ENCODE results near the gene ARL8A.
"Not testable (repeated sequence)": the region's sequence is repeated elsewhere in the genome, so short reads cannot be mapped to it uniquely, and the experiment has no call there.

Gene ARL8A

GRCh38 chr1:202158810-202159533 lies 14.4 kb upstream of the ARL8A start:
- DNase-seq (ENCODE audit: low read depth, low spot score): no peak

- no peak for DNase-seq (ENCODE audit: low read depth, low spot score)
Observed at GRCh38 chr1:202157945-202158344, 13.4 kb upstream of the ARL8A start.

GRCh38 chr1:202156590-202156989 lies 12.1 kb upstream of the ARL8A start:
- DNase-seq (ENCODE audit: low read depth, low spot score): no peak

- DNase-seq (ENCODE audit: low read depth, low spot score): no peak
Observed at GRCh38 chr1:202155478-202156021, 11.0 kb upstream of the ARL8A start.

- DNase-seq (ENCODE audit: low read depth, low spot score): peak; percentile 79
Observed at GRCh38 chr1:202154766-202155477, 10.4 kb upstream of the ARL8A start.

GRCh38 chr1:202154148-202154765 lies 9.7 kb upstream of the ARL8A start:
- no peak for DNase-seq (ENCODE audit: low read depth, low spot score)

GRCh38 chr1:202153284-202153683 lies 8.7 kb upstream of the ARL8A start:
- DNase-seq (ENCODE audit: low read depth, low spot score): no peak

GRCh38 chr1:202152399-202152798 lies 7.9 kb upstream of the ARL8A start:
- DNase-seq (ENCODE audit: low read depth, low spot score): no peak

- no peak for DNase-seq (ENCODE audit: low read depth, low spot score)
Observed at GRCh38 chr1:202151045-202151444, 6.5 kb upstream of the ARL8A start.

- DNase-seq (ENCODE audit: low read depth, low spot score): no peak
Observed at GRCh38 chr1:202150602-202151001, 6.1 kb upstream of the ARL8A start.

- DNase-seq (ENCODE audit: low read depth, low spot score): no peak
Observed at GRCh38 chr1:202150187-202150586, 5.7 kb upstream of the ARL8A start.

GRCh38 chr1:202149566-202149965 lies 5.0 kb upstream of the ARL8A start:
- no peak for DNase-seq (ENCODE audit: low read depth, low spot score)

GRCh38 chr1:202148391-202148790 lies 3.9 kb upstream of the ARL8A start:
- no peak for DNase-seq (ENCODE audit: low read depth, low spot score)

GRCh38 chr1:202146993-202147392 lies 2.5 kb upstream of the ARL8A start:
- DNase-seq (ENCODE audit: low read depth, low spot score): no peak

- DNase-seq (ENCODE audit: low read depth, low spot score): no peak
Observed at GRCh38 chr1:202146279-202146678, 1.7 kb upstream of the ARL8A start.

- not testable (repeated sequence) for DNase-seq (ENCODE audit: low read depth, low spot score)
Observed at GRCh38 chr1:202145744-202146140, 1.2 kb upstream of the ARL8A start.

GRCh38 chr1:202145068-202145743 lies 669 bp upstream of the ARL8A start:
- no peak for DNase-seq (ENCODE audit: low read depth, low spot score)

- DNase-seq (ENCODE audit: low read depth, low spot score): no peak
Observed at GRCh38 chr1:202143768-202144401, 652 bp downstream of the ARL8A start.

- no peak for DNase-seq (ENCODE audit: low read depth, low spot score)
Observed at GRCh38 chr1:202143011-202143767, 1.3 kb downstream of the ARL8A start.

GRCh38 chr1:202141468-202141867 lies 3.1 kb downstream of the ARL8A start:
- DNase-seq (ENCODE audit: low read depth, low spot score): not testable (repeated sequence)

GRCh38 chr1:202140833-202141232 lies 3.7 kb downstream of the ARL8A start:
- DNase-seq (ENCODE audit: low read depth, low spot score): no peak

Measured in iPS DF 19.7 (cell line).